Psoas muscle (tissue), 8 donors: ENCODE results near the gene ZBP1. TPM values are rescaled to one million over a fixed set of nuclear protein-coding genes. Genes with fewer than 3 reads are reported as not detected.

Source experiments
- ATAC-seq, 4 donors: fragments of 200-7000 bp; cut with Tn5 transposase; one replicate each; pipeline ENCODE4 v1.9.1; 2020; ENCODE audit warnings: moderate library complexity in 3 of 4, mild to moderate bottlenecking in 2 of 4
- DNase-seq, 2 donors: peaks; one replicate each; pipeline ENCODE4 v3.0.0-alpha.2; 2020
- H3K27ac ChIP-seq: fragments of 200-600 bp; one replicate; pipeline ENCODE4 v1.8.0; 2022
- H3K27me3 ChIP-seq, 3 donors: fragments of 200-600 bp in 1 of 3; one replicate each; pipeline versions ENCODE4 v1.6.1 to v1.8.0; 2013 to 2022; ENCODE audit warnings: low read length in 2 of 3, mild to moderate bottlenecking in 2 of 3, moderate library complexity in 1 of 3; ENCODE audit not compliant: insufficient read depth in 3 of 3
- H3K36me3 ChIP-seq, 2 donors: fragments of 200-600 bp in 1 of 2; one replicate each; pipeline versions ENCODE4 v1.6.1 to v1.8.0; 2013 to 2022; ENCODE audit warnings: low read depth in 1 of 2, mild to moderate bottlenecking in 1 of 2, moderate library complexity in 1 of 2; ENCODE audit not compliant: insufficient read depth in 1 of 2
- H3K4me1 ChIP-seq: fragments of 200-600 bp; one replicate; pipeline ENCODE4 v1.8.0; 2022
- H3K4me3 ChIP-seq: fragments of 200-600 bp; one replicate; pipeline ENCODE4 v1.8.0; 2022; ENCODE audit warnings: mild to moderate bottlenecking
- H3K9me3 ChIP-seq: fragments of 200-600 bp; one replicate; pipeline ENCODE4 v1.8.0; 2022
- WGBS, 3 donors: extraction: QIAGEN DNeasy Blood & Tissue Kit; methylation state at CpG; one replicate each; pipeline versions ENCODE4 v1.1.6 to v1.1.7; 2013; 5-methylcytosine and 5-hydroxymethylcytosine counted together
- intact Hi-C, 2 donors: fragments of 100-400 bp; cut with DNase I; formaldehyde crosslinking; loops; one replicate each; pipeline versions ENCODE4 v1.11.0 to v1.14.2; 2022
- polyA plus RNA-seq, 3 donors: library from polyadenylated mRNA; stranded (reverse); fragments of 200-250 nt; gene quantifications; one replicate each; pipeline ENCODE4 v1.2.3, GENCODE V29; 2013
- total RNA-seq, 4 donors: library from RNA; stranded (reverse); fragmentation: NEBNext Ultra II Directional in 2 of 4; extraction: Animal tissue kit (Norgen Biotek cat#: 25700) in 2 of 4; gene quantifications; one replicate each; pipeline versions ENCODE4 v1.2.1 to v1.2.4, GENCODE V29; 2021 to 2023
- TF ChIP-seq, protein P1 (sequence below): fragments of 200-600 bp; IDR thresholded peaks from one replicate; pipeline ENCODE4 v1.8.0; 2022; ENCODE audit warnings: antibody characterized with exemption
- donor health status: healthy with polysubstance abuse.
- donor health status: DM: no; HTN: no; CAD: no; lungs with moderate emphysema.
- donor health status: Bipolar disorder and iron deficiency.
- donor health status: healthy.
- donor health status: DM: yes; HTN: yes; CAD: no.
- donor health status: DM: no; HTN: no; CAD: no.
- donor health status: DM: no; HTN: no; CAD: no.
- donor health status: DM: yes; HTN: yes; CAD: no.

The ZBP1 gene
- total and polyA plus RNA-seq, 7 donors: 0.07 to 0.50 (median 0.20) TPM; not detected in 2

DNA sequence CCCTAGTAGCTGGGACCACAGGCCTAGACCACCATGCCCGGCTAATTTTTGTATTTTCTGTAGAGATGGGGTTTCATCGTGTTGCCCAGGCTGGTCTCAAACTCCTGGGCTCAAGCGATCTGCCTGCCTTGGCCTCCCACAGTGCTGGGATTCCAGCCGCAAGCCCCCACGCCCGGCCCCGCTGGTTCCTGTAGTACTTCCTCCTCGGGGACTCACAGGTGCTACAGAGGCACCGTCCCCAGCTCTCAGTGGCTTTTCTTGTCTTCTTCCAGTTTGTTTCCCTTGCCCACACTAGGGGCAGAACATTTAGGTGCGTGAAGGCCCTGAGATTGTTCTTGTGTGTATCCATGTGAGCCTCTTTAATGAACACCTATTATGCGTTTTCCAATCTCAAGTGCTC, 773 bp upstream of the ZBP1 start:
- intact Hi-C loops: no loop called here
- TF ChIP-seq, protein P1, sequence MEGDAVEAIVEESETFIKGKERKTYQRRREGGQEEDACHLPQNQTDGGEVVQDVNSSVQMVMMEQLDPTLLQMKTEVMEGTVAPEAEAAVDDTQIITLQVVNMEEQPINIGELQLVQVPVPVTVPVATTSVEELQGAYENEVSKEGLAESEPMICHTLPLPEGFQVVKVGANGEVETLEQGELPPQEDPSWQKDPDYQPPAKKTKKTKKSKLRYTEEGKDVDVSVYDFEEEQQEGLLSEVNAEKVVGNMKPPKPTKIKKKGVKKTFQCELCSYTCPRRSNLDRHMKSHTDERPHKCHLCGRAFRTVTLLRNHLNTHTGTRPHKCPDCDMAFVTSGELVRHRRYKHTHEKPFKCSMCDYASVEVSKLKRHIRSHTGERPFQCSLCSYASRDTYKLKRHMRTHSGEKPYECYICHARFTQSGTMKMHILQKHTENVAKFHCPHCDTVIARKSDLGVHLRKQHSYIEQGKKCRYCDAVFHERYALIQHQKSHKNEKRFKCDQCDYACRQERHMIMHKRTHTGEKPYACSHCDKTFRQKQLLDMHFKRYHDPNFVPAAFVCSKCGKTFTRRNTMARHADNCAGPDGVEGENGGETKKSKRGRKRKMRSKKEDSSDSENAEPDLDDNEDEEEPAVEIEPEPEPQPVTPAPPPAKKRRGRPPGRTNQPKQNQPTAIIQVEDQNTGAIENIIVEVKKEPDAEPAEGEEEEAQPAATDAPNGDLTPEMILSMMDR: no peak
- Histone ChIP-seq H3K27me3 (peaks cover 0 to 2% (median 0%) of the 10 kb centered on the region in 3 donors), H3K9me3 (peaks cover 6% of the 10 kb centered on the region), H3K4me3 (no peak overlapping the region), H3K27ac (no peak overlapping the region), H3K36me3 (no peaks in the 10 kb centered on the region), H3K4me1 (no peaks in the 10 kb centered on the region)
- 77 to 83% (median 80%) methylated on average over 11 of the region's 11 CpGs for WGBS, 3 donors
- no peak for ATAC-seq
- no peak for DNase-seq

DNA sequence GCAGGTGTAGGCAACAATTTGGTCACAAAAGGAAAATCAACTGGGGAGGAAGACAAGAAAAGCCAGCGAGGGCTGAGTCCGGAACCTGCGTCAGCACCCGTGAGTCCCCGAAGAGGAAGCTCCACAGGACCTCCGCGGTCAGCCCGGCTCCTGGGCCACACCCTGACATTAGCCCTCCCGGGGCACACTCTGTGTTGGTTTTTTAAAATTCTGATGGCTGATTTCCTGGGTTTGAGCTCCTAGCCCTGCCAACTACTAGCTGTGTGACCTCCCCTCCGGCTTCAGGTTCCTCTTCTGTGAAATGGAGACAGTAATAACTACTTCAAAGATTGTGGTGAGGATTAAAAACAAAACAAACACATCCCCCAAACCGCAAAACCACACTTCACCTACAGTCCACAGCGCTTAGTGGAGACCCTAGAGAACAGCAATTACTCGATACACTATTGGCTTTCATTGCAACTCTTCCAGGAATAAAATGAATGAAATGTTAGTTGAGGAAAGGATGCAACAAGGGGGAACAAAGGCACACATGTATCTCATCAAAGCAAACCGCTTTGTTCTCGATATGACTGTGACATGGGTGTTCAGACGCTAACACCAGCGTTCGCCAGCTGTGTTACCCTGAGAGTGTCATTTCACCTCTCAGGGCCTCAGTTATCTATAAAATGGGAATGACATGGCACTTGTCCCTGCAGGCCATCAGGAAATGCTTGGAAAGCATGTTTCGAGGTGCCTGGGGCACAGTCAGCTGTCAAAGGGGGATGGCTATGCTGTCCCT, 985 bp downstream of the ZBP1 start:
- peak in 1 of 2 donors; percentile 75 for DNase-seq
- Histone ChIP-seq H3K27me3 (no peaks in the 10 kb centered on the region), H3K4me3 (no peak overlapping the region), H3K36me3 (no peaks in the 10 kb centered on the region), H3K9me3 (no peaks in the 10 kb centered on the region), H3K4me1 (no peaks in the 10 kb centered on the region), H3K27ac (no peak overlapping the region)
- ATAC-seq: no peak
- intact Hi-C loops: no loop called here
- TF ChIP-seq, protein P1: no peak
- WGBS, 3 donors: 68 to 74% (median 70%) methylated on average over 19 of the region's 19 CpGs

DNA sequence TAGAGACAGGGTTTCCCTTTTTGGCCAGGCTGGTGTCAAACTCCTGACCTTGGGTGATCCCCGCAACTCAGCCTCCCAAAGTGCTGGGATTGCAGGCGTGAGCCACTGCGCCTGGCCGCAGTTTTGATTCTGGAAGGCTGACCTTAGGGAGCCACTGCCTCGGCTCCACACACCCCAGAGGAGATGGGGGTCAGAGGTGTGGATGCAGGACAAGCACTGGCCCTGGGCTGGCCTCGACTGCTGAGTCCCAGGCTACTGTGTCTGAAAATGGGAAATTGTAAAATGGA, 1.5 kb downstream of the ZBP1 start:
- intact Hi-C loops: no loop called here
- 68 to 75% (median 69%) methylated on average over 6 of the region's 6 CpGs for WGBS, 3 donors
- no peaks in the 10 kb centered on the region for H3K4me1 ChIP-seq
- H3K27ac ChIP-seq: no peak overlapping the region
- H3K27me3 ChIP-seq: no peaks in the 10 kb centered on the region
- TF ChIP-seq, protein P1: no peak
- no peak overlapping the region for H3K4me3 ChIP-seq
- DNase-seq (no peak), ATAC-seq (no peak)
- H3K36me3 ChIP-seq: no peaks in the 10 kb centered on the region
- no peaks in the 10 kb centered on the region for H3K9me3 ChIP-seq

DNA sequence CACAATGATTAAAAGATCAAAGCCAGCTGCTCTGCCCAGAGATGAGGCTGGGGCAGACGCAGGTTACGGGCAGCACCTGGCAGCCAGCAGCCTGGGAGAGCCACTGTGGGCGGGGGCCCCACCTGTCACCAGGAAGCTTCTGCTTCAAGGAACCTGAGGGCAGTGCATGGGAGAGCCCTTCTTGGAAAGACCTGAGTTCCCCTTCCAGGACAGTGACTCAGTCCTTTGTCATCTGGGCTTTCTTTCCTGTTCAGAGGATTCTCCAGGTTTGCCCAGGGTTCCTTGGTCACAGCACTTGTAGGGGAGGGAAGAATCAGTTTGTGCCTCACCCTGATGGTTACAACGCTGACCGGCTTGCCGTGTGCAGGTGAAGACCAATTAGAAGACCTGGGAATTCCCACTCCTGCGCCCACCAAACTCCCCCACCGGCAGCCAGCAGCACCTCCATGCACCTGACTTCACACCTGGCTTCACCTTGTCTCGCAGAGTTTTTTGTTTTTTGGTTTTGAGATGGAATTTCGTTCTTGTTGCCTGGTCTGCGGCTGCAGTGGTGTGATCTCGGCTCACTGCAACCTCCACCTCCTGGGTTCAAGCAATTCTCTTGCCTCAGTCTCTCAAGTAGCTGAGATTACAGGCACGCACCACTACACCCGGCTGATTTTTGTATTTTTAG, 2.0 kb downstream of the ZBP1 start:
- intact Hi-C loops: no loop called here
- H3K9me3 ChIP-seq: no peaks in the 10 kb centered on the region
- H3K27ac ChIP-seq: no peak overlapping the region
- DNase-seq (peak in 1 of 2 donors; percentile 39), ATAC-seq (no peak)
- peaks cover 0 to 4% (median 0%) of the 10 kb centered on the region in 3 donors for H3K27me3 ChIP-seq
- H3K4me3 ChIP-seq: no peak overlapping the region
- no peaks in the 10 kb centered on the region for H3K4me1 ChIP-seq
- TF ChIP-seq, protein P1: no peak
- WGBS, 3 donors: 76 to 80% (median 80%) methylated on average over 14 of the region's 14 CpGs
- H3K36me3 ChIP-seq: no peaks in the 10 kb centered on the region
